NCI-H1694 treated with DMSO at 0.1 percent for 48 hours (cell line): ENCODE data around the gene SHISA3.

Experiments used
- DNase-seq: peaks from one replicate; lab custom pipeline; 2025; lab: John Stamatoyannopoulos, UW

Gene SHISA3

DNA sequence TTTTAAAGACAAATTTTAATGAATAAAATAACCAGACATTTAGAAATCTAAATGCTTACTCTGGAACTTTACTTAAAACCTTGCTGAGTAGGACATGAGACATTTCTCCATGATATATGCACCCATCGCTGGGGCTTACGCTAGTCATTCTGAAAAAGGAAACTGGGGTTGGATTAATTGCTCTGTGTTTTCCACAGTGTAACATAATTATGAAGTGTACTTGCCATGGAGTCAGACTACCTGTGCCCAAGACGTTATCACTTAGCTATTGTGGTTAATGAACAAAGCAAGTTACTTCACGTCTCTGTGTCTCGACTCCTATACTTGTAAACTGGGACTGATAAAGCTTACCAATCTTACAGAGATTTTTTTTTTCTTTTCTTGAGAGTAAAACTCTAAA, 47.8 kb downstream of the SHISA3 start:
- DNase-seq = no peak

DNA sequence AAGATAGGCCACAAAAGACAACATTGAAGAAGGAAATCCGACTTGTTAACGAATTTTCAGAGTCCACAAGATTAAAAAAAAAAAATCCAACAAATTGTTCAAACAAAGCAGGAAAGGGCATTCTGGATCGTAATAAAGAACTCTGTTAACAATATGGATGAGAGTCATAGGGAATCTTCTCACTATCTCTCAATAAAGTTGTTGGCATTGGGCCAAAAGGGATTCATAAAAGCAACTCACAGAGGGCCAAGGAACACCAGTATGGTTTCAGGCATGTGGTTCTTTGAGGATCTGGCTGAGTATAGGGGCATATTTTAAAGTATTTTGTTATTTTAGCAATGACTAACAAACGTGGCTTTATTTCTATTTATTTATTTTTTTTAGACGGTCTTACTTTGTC, 49.5 kb downstream of the SHISA3 start:
- no peak for DNase-seq
